HCT116 (cell line): ENCODE measurements around the gene CRB1. TPM values are rescaled to one million over a fixed set of nuclear protein-coding genes. Genes with fewer than 3 reads are reported as not detected.

Experiments
- ATAC-seq: fragments of 200-7000 bp; cut with Tn5 transposase; 2 replicates; pipeline ENCODE4 v1.9.1; 2020; ENCODE audit warnings: mild to moderate bottlenecking, moderate library complexity
- BruUV-seq: library from RNA; stranded (reverse); fragments of 400-500 nt; replicated peaks from 2 replicates; lab custom pipeline; 2021; lab: Mats Ljungman, UMichigan
- CTCF ChIA-PET: fragments of 300-600 bp; sonication (Branson Sonifier 250); formaldehyde crosslinking; loops from one replicate; lab custom pipeline; 2021; ENCODE audit warnings: antibody characterized with exemption; lab: Charles Lee
- POLR2A ChIA-PET: fragments of 300-600, 350-600 bp; sonication (Branson Sonifier 250); formaldehyde crosslinking; loops from one replicate; lab custom pipeline; 2021; ENCODE audit warnings: antibody characterized with exemption; lab: Charles Lee
- RAD21 ChIA-PET, 2 experiments: fragments of 300-600 bp; sonication (Branson Sonifier 250); formaldehyde crosslinking; loops; one replicate each; lab custom pipeline; 2023; ENCODE audit warnings: low total read pairs in 2 of 2; ENCODE audit not compliant: uncharacterized antibody in 2 of 2, unreplicated experiment in 2 of 2, low non-redundant PET in 1 of 2; lab: Charles Lee
- DNase-seq: peaks from one replicate; pipeline ENCODE4 v3.0.0-alpha.2; 2010; ENCODE audit warnings: low read depth, low spot score
- H2AFZ ChIP-seq: fragments of 200-600 bp; shearing (Covaris generic), sonication (generic); 2 replicates; pipeline ENCODE4 v1.6.1; 2017; ENCODE audit warnings: low read depth, mixed run types, mixed read lengths, antibody characterized with exemption, low read length; ENCODE audit not compliant: poor library complexity, severe bottlenecking
- H3K27ac ChIP-seq: 2 replicates; pipeline ENCODE4 v1.5.1; 2012; ENCODE audit warnings: low read depth, low read length
- H3K27me3 ChIP-seq: fragments of 200-600 bp; sonication (generic); 2 replicates; pipeline ENCODE4 v1.6.1; 2016; ENCODE audit warnings: mixed run types, low read length, mixed read lengths; ENCODE audit not compliant: insufficient read depth
- H3K36me3 ChIP-seq, 2 experiments: fragments of 200-500 bp in 1 of 2; fragments of 200-600 bp in 1 of 2; sonication (Bioruptor generic) in 1 of 2; sonication (generic) in 1 of 2; 2 replicates each; pipeline versions ENCODE4 v1.5.1 to v1.6.1; 2014 to 2016; ENCODE audit warnings: low read length in 2 of 2, inconsistent platforms in 1 of 2, mixed read lengths in 1 of 2, mixed run types in 1 of 2; ENCODE audit not compliant: insufficient read depth in 2 of 2, control insufficient read depth in 1 of 2
- H3K4me1 ChIP-seq, 2 experiments: fragments of 200-600 bp in 1 of 2; sonication (generic) in 1 of 2; 2 replicates each; pipeline versions ENCODE4 v1.5.1 to v1.6.1; 2012 to 2017; ENCODE audit warnings: low read length in 2 of 2, inconsistent platforms in 1 of 2, mild to moderate bottlenecking in 1 of 2, mixed read lengths in 1 of 2, mixed run types in 1 of 2, moderate library complexity in 1 of 2; ENCODE audit not compliant: insufficient read depth in 2 of 2, control insufficient read depth in 1 of 2
- H3K4me2 ChIP-seq: fragments of 200-600 bp; sonication (generic); 2 replicates; pipeline ENCODE4 v1.6.1; 2017; ENCODE audit warnings: mixed run types, low read length, mixed read lengths
- H3K4me3 ChIP-seq, 2 experiments: fragments of 200-600 bp in 1 of 2; sonication (generic) in 1 of 2; replicated peaks in 1 of 2; 2 replicates each; pipeline ENCODE4 v1.5.1; 2011 to 2016; ENCODE audit warnings: low read length in 2 of 2, control low read depth in 1 of 2, low read depth in 1 of 2, mild to moderate bottlenecking in 1 of 2, mixed read lengths in 1 of 2, mixed run types in 1 of 2
- H3K79me2 ChIP-seq: fragments of 200-600 bp; sonication (generic); 2 replicates; pipeline ENCODE4 v1.6.1; 2017; ENCODE audit warnings: mild to moderate bottlenecking, mixed run types, low read length, moderate library complexity, mixed read lengths; ENCODE audit not compliant: insufficient read depth
- H3K9ac ChIP-seq: fragments of 200-600 bp; sonication (generic); 2 replicates; pipeline ENCODE4 v1.6.1; 2016; ENCODE audit warnings: low read length, mixed read lengths
- H3K9me2 ChIP-seq: fragments of 200-600 bp; sonication (generic), shearing (Covaris generic); 2 replicates; pipeline ENCODE4 v1.6.1; 2017; ENCODE audit warnings: mixed run types, mild to moderate bottlenecking, moderate library complexity; ENCODE audit not compliant: insufficient read depth
- H3K9me3 ChIP-seq, 2 experiments: fragments of 200-500 bp in 1 of 2; fragments of 200-600 bp in 1 of 2; sonication (Bioruptor generic) in 1 of 2; sonication (generic) in 1 of 2; 2 replicates each; pipeline ENCODE4 v1.6.1; 2014 to 2017; ENCODE audit warnings: low read length in 2 of 2, mixed read lengths in 2 of 2, inconsistent platforms in 1 of 2, low read depth in 1 of 2, mild to moderate bottlenecking in 1 of 2, mixed run types in 1 of 2, moderate library complexity in 1 of 2; ENCODE audit not compliant: control insufficient read depth in 1 of 2, insufficient read depth in 1 of 2
- H4K20me1 ChIP-seq: fragments of 200-600 bp; sonication (generic), shearing (Covaris generic); 2 replicates; pipeline ENCODE4 v1.6.1; 2017; ENCODE audit warnings: mixed run types, mild to moderate bottlenecking, moderate library complexity; ENCODE audit not compliant: insufficient read depth
- CBX3 ChIP-seq: IDR thresholded peaks from 2 replicates; pipeline ENCODE4 v1.6.1; 2012; ENCODE audit warnings: low read depth
- ELF1 ChIP-seq: IDR thresholded peaks from 2 replicates; pipeline ENCODE4 v1.6.1; 2012; ENCODE audit warnings: low read depth, borderline replicate concordance
- EZH2phosphoT487 ChIP-seq: fragments of 200-600 bp; IDR thresholded peaks from 2 replicates; pipeline ENCODE4 v1.6.1; 2018; ENCODE audit warnings: antibody characterized with exemption, borderline replicate concordance
- JUND ChIP-seq: IDR thresholded peaks from 2 replicates; pipeline ENCODE4 v1.6.1; 2012
- POLR2A ChIP-seq: IDR thresholded peaks from 2 replicates; pipeline ENCODE4 v1.7.0; 2011; ENCODE audit warnings: borderline replicate concordance; ENCODE audit not compliant: insufficient read depth, insufficient read length; ENCODE audit errors: extremely low read depth
- RAD21 ChIP-seq: IDR thresholded peaks from 2 replicates; pipeline ENCODE4 v1.6.1; 2012; ENCODE audit warnings: low read depth, mild to moderate bottlenecking
- YY1 ChIP-seq: IDR thresholded peaks from 2 replicates; pipeline ENCODE4 v1.6.1; 2011; ENCODE audit warnings: low read length, low read depth, moderate library complexity, mild to moderate bottlenecking; ENCODE audit not compliant: insufficient replicate concordance; ENCODE audit errors: extremely low read depth
- ZFX ChIP-seq: fragments of 450-650 bp; IDR thresholded peaks from 2 replicates; pipeline ENCODE4 v1.6.1; 2017
- ZNF274 ChIP-seq: fragments of 200-500 bp; sonication (Bioruptor generic); IDR thresholded peaks from 2 replicates; pipeline ENCODE4 v1.6.1; 2014; ENCODE audit warnings: mild to moderate bottlenecking, low read depth, low read length, inconsistent platforms
- intact Hi-C: fragments of 100-400 bp; cut with micrococcal nuclease; formaldehyde crosslinking; loops from 2 replicates; pipeline ENCODE4 v1.10.0; 2022
- total RNA-seq: library from RNA; stranded (reverse); gene quantifications from one replicate; pipeline ENCODE4 v1.2.1, GENCODE V29; 2021; ENCODE audit not compliant: unreplicated experiment
- TF ChIP-seq, protein P1 (sequence below), 3 experiments: fragments of 200-600 bp in 1 of 3; sonication (generic) in 1 of 3; IDR thresholded peaks in 2 of 3; conservative IDR thresholded peaks in 1 of 3; 2 replicates each; pipeline ENCODE4 v1.5.1; 2012 to 2017; ENCODE audit warnings: low read depth in 2 of 3, low read length in 2 of 3, antibody characterized with exemption in 1 of 3, borderline replicate concordance in 1 of 3, control low read depth in 1 of 3, mild to moderate bottlenecking in 1 of 3, mixed read lengths in 1 of 3, mixed run types in 1 of 3, moderate library complexity in 1 of 3; ENCODE audit not compliant: insufficient read depth in 1 of 3

CRB1 gene
- total RNA-seq, 1 experiment from 2014 or later, result 0.07 TPM

DNA sequence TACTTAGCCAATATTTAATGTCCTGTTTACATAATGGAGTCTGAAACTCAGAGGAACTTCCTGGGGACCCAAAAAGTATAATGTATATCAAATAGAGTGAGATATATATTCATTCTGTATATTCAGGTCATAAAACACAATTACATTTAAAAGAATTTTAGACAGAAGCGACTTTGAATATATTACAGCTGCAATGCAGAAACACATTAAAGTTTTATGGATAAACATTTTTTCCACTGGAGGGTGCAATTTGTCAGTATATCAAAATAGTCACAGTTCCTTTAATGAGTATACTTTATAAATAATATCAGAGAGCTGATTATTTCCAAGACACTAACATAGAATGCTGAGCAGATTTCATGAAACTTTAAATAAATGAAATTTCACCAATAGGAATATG lies 43.9 kb upstream of the CRB1 start:
- Histone ChIP-seq H3K4me2 (no peak overlapping the region), H3K36me3 (no peaks in the 10 kb centered on the region), H4K20me1 (no peaks in the 10 kb centered on the region), H3K4me1 (no peaks in the 10 kb centered on the region), H3K9me2 (no peaks in the 10 kb centered on the region), H3K27ac (no peak overlapping the region)
- no TSS peak for BruUV-seq
- ChIA-PET RAD21 (interaction anchor here (0.8 to 1.1 kb wide), 3 partner anchors 44 to 133 kb away, joined by 3 to 5 read pairs (median 4); no protein-coding TSS in a partner anchor), POLR2A (no interaction called here), CTCF (interaction anchor here (1.1 to 2.3 kb wide), 6 partner anchors 11 to 162 kb away, joined by 3 to 16 read pairs (median 7); no protein-coding TSS in a partner anchor)
- no peak for ATAC-seq
- TF ChIP-seq CBX3 (no peak), ELF1 (no peak), POLR2A (no peak), YY1 (no peak), ZFX (no peak), EZH2phosphoT487 (no peak), ZNF274 (no peak), RAD21 (peak; percentile 45; the same call in 1 of the 2 replicates), JUND (no peak)
- TF ChIP-seq, protein P1, sequence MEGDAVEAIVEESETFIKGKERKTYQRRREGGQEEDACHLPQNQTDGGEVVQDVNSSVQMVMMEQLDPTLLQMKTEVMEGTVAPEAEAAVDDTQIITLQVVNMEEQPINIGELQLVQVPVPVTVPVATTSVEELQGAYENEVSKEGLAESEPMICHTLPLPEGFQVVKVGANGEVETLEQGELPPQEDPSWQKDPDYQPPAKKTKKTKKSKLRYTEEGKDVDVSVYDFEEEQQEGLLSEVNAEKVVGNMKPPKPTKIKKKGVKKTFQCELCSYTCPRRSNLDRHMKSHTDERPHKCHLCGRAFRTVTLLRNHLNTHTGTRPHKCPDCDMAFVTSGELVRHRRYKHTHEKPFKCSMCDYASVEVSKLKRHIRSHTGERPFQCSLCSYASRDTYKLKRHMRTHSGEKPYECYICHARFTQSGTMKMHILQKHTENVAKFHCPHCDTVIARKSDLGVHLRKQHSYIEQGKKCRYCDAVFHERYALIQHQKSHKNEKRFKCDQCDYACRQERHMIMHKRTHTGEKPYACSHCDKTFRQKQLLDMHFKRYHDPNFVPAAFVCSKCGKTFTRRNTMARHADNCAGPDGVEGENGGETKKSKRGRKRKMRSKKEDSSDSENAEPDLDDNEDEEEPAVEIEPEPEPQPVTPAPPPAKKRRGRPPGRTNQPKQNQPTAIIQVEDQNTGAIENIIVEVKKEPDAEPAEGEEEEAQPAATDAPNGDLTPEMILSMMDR (IDR thresholded peaks at IDR 0.05 in 2 of 3, conservative IDR thresholded peaks at IDR 0.05 in 1 of 3; ENCODE audit: borderline replicate concordance in 1 of 3, insufficient read depth in 1 of 3, low read depth in 2 of 3, low read length in 2 of 3), result peak; percentile 6 to 56 (median 17); a peak in 2 of 6 replicates
- TF ChIP-seq, all 23 proteins: peak for 2
- Histone ChIP-seq H3K79me2 (no peaks in the 10 kb centered on the region), H3K9me3 (no peaks in the 10 kb centered on the region), H2AFZ (no peak overlapping the region), H3K27me3 (no peaks in the 10 kb centered on the region), H3K9ac (no peak overlapping the region), H3K4me3 (no peak overlapping the region)
- DNase-seq, result no peak
- intact Hi-C loops, result loop anchor here (1.0 kb wide), 1 partner anchor 133 kb away; no protein-coding TSS in a partner anchor
